ENCODE data around the gene TGFBR3. TPM values are rescaled to one million over a fixed set of nuclear protein-coding genes. Genes with fewer than 3 reads are reported as not detected.

The TGFBR3 gene
- total and polyA plus RNA-seq, 2 of the 8 experiments (the other 6 are each of a cell fraction or from before 2014, with no cell fraction given), result 2.0 to 6.1 TPM

- Histone ChIP-seq H3K9me3 (ENCODE audit: insufficient read depth in 2 of 2, low read depth in 1 of 2, low read length in 1 of 2) (no peaks in the 10 kb centered on the region), H2AK5ac (ENCODE audit: low read depth, low read length) (no peak overlapping the region), H3K18ac (ENCODE audit: extremely low read depth, low read length) (no peak overlapping the region), H3K79me2 (ENCODE audit: control insufficient read depth in 1 of 2, insufficient read depth in 2 of 2, low read length in 2 of 2) (no peaks in the 10 kb centered on the region), H4K20me1 (replicated peaks in 1 of 2; ENCODE audit: control insufficient read depth in 1 of 2, insufficient read depth in 2 of 2, low read length in 2 of 2) (no peaks in the 10 kb centered on the region), H2BK12ac (ENCODE audit: low read depth, low read length) (no peak overlapping the region), H3K23ac (ENCODE audit: insufficient read length) (no peak overlapping the region), H3K4me2 (ENCODE audit: insufficient read depth in 1 of 2, low read depth in 2 of 2, low read length in 2 of 2) (no peak overlapping the region), H4K8ac (ENCODE audit: extremely low read depth, insufficient read depth, low read length) (no peak overlapping the region), H3K79me1 (ENCODE audit: low read depth, low read length) (no peaks in the 10 kb centered on the region), H2AFZ (ENCODE audit: low read length) (no peak overlapping the region), H3K9ac (replicated peaks in 1 of 4; ENCODE audit: extremely low read depth in 1 of 4, low read depth in 3 of 4, low read length in 3 of 4) (no peak overlapping the region), H2BK5ac (ENCODE audit: low read depth, low read length) (no peak overlapping the region), H3K14ac (ENCODE audit: insufficient read length) (no peak overlapping the region), H4K91ac (replicated peaks; ENCODE audit: insufficient read length, low read length) (no peak overlapping the region), H3K23me2 (ENCODE audit: low read depth, low read length) (no peaks in the 10 kb centered on the region), H2BK20ac (ENCODE audit: low read length) (0 out of 2 replicates have a peak overlapping the region, but pooled peaks have one; percentile 35), H2BK15ac (ENCODE audit: low read length) (no peak overlapping the region), H3K36me3 (ENCODE audit: control insufficient read depth in 2 of 4, insufficient read depth in 4 of 4, low read length in 3 of 4) (no peaks in the 10 kb centered on the region; a peak in 1 of 8 replicates), H3K27ac (ENCODE audit: low read depth, low read length) (no peak overlapping the region), H2BK120ac (replicated peaks; ENCODE audit: low read depth, low read length) (no peak overlapping the region), H3K4me3 (ENCODE audit: extremely low read depth in 1 of 4, insufficient read depth in 2 of 4, low read depth in 3 of 4, low read length in 4 of 4) (no peak overlapping the region), H3K4me1 (replicated peaks in 1 of 4; ENCODE audit: control insufficient read depth in 3 of 4, insufficient read depth in 4 of 4, low read length in 3 of 4) (peaks cover 3 to 9% (median 6%) of the 10 kb centered on the region in 4 experiments; a peak in 5 of 7 replicates), H3K4ac (replicated peaks; ENCODE audit: insufficient read length, low read depth, low read length) (no peak overlapping the region), H4K5ac (ENCODE audit: insufficient read length, low read depth, low read length) (no peak overlapping the region), H3K27me3 (replicated peaks in 1 of 4; ENCODE audit: control insufficient read depth in 3 of 4, extremely low read depth in 1 of 4, insufficient read depth in 3 of 4, low read length in 3 of 4) (no peaks in the 10 kb centered on the region), H3K56ac (replicated peaks; ENCODE audit: insufficient read length, low read depth, low read length) (no peak overlapping the region)
- FAIRE-seq (no peak), DNase-seq (ENCODE audit: low read depth in 1 of 2, low spot score in 2 of 2) (no peak)
- 89% methylated on average over 4 of the region's 4 CpGs; no CpG with 5 or more reads in 1 of the 2 experiments for WGBS, 2 experiments (ENCODE audit: extremely low coverage in 1 of 2, insufficient coverage in 1 of 2, insufficient read length in 1 of 2, insufficient replicate concordance in 2 of 2, low coverage in 1 of 2, low lambda C conversion rate in 2 of 2, missing lambda C conversion rate in 1 of 2)
- POLR2A ChIA-PET (ENCODE audit: partially characterized antibody), result interaction anchor here (0.9 kb wide), 1 partner anchor 12 kb away, joined by 3 read pairs; no protein-coding TSS in a partner anchor
- CTCF ChIA-PET (ENCODE audit: partially characterized antibody), result no interaction called here
- TF ChIP-seq RFX5 (IDR thresholded peaks at IDR 0.05; ENCODE audit: borderline replicate concordance, low read depth, low read length), result no peak
- TF ChIP-seq SP2 (IDR thresholded peaks at IDR 0.05; ENCODE audit: low read length), result no peak
- TF ChIP-seq YY1 (IDR thresholded peaks at IDR 0.05; ENCODE audit: low read depth, low read length), result no peak
- TF ChIP-seq CREB1 (IDR thresholded peaks at IDR 0.05), result no peak
- no peak for TF ChIP-seq POU5F1 (IDR thresholded peaks at IDR 0.05; ENCODE audit: low read depth, low read length)
- TF ChIP-seq TCF12 (IDR thresholded peaks at IDR 0.05; ENCODE audit: low read depth, low read length), result no peak
- TF ChIP-seq SP1 (IDR thresholded peaks at IDR 0.05; ENCODE audit: low read depth, low read length), result no peak
- TF ChIP-seq RBBP5 (IDR thresholded peaks at IDR 0.05; ENCODE audit: borderline replicate concordance, low read depth, low read length), result no peak
- TF ChIP-seq TAF1 (IDR thresholded peaks at IDR 0.05; ENCODE audit: low read depth, low read length), result no peak
- no peak for TF ChIP-seq SUZ12 (IDR thresholded peaks at IDR 0.05; ENCODE audit: low read length)
- no peak for TF ChIP-seq RNF2 (IDR thresholded peaks at IDR 0.05; ENCODE audit: borderline replicate concordance, low read depth, low read length, missing control alignments, poor library complexity, severe bottlenecking)
- TF ChIP-seq CTBP2 (IDR thresholded peaks at IDR 0.05; ENCODE audit: borderline replicate concordance, insufficient read depth, insufficient read length, low read length), result no peak
- no peak for TF ChIP-seq FOSL1 (IDR thresholded peaks at IDR 0.05; ENCODE audit: insufficient read depth, low read depth, low read length)
- TF ChIP-seq JUND (IDR thresholded peaks at IDR 0.05; ENCODE audit: low read length), result no peak
- no peak for TF ChIP-seq KDM4A (IDR thresholded peaks at IDR 0.05; ENCODE audit: low read depth, low read length, severe bottlenecking)
These were observed 242.5 kb downstream of the TGFBR3 start for GRCh38 chr1:91643431-91643830.

All from H1 (cell line).